SK-N-SH treated with all-trans-retinoic acid at 6 μM for 48 hours (cell line): ENCODE results near the gene ZBTB7A.

ENCODE experiments used
- ARNTL ChIP-seq: fragments of 450-650 bp; formaldehyde crosslinking; IDR thresholded peaks from 2 replicates; pipeline ENCODE4 v1.5.0; 2020; ENCODE audit warnings: low read depth, mild to moderate bottlenecking, moderate library complexity, borderline replicate concordance
- OSR1 ChIP-seq: fragments of 250-450 bp; sonication (Bioruptor Pico); IDR thresholded peaks from 2 replicates; pipeline ENCODE4 v1.8.0; 2022; ENCODE audit warnings: moderate library complexity, mild to moderate bottlenecking, inconsistent platforms
- PPARA ChIP-seq: fragments of 250-450 bp; sonication (Bioruptor Pico); IDR thresholded peaks from 2 replicates; pipeline ENCODE4 v1.5.0; 2020; ENCODE audit warnings: mild to moderate bottlenecking, borderline replicate concordance
- RARB ChIP-seq: fragments of 250-450 bp; sonication (Bioruptor Pico); IDR thresholded peaks from 2 replicates; pipeline ENCODE4 v1.8.0; 2021; ENCODE audit warnings: mild to moderate bottlenecking, moderate library complexity
- TCF4 ChIP-seq: fragments of 250-450 bp; sonication (Bioruptor Pico); IDR thresholded peaks from 2 replicates; pipeline ENCODE4 v1.8.0; 2021; ENCODE audit warnings: mild to moderate bottlenecking, moderate library complexity, borderline replicate concordance
- TOX ChIP-seq: fragments of 250-450 bp; sonication (Bioruptor Pico); IDR thresholded peaks from 2 replicates; pipeline ENCODE4 v1.8.0; 2021; ENCODE audit warnings: mild to moderate bottlenecking, moderate library complexity, borderline replicate concordance
- ZC3H10 ChIP-seq: fragments of 250-450 bp; sonication (Bioruptor Pico); IDR thresholded peaks from 2 replicates; pipeline ENCODE4 v1.5.1; 2021; ENCODE audit warnings: mild to moderate bottlenecking, moderate library complexity
- ZFP3 ChIP-seq: fragments of 250-450 bp; sonication (Bioruptor Pico); IDR thresholded peaks from 2 replicates; pipeline ENCODE4 v1.5.0; 2020; ENCODE audit warnings: mild to moderate bottlenecking, moderate library complexity
- ZFP30 ChIP-seq: fragments of 450-650 bp; formaldehyde crosslinking; IDR thresholded peaks from 2 replicates; pipeline ENCODE4 v1.5.0; 2022; ENCODE audit warnings: mild to moderate bottlenecking, moderate library complexity
- ZNF8 ChIP-seq: fragments of 450-650 bp; formaldehyde crosslinking; IDR thresholded peaks from 2 replicates; pipeline ENCODE4 v1.5.0; 2020; ENCODE audit warnings: mild to moderate bottlenecking, moderate library complexity
- TF ChIP-seq, protein P1 (sequence below): fragments of 250-450 bp; sonication (Bioruptor Pico); IDR thresholded peaks from 2 replicates; pipeline ENCODE4 v1.5.1; 2020; ENCODE audit warnings: low read depth, mild to moderate bottlenecking, moderate library complexity
- TF ChIP-seq, protein P2 (sequence below): fragments of 250-450 bp; sonication (Bioruptor Pico); IDR thresholded peaks from 2 replicates; pipeline ENCODE4 v1.5.0; 2020; ENCODE audit warnings: mild to moderate bottlenecking, moderate library complexity
- TF ChIP-seq, protein P3 (sequence below): fragments of 250-450 bp; sonication (Bioruptor Pico); IDR thresholded peaks from 2 replicates; pipeline ENCODE4 v1.8.0; 2020; ENCODE audit warnings: mild to moderate bottlenecking, moderate library complexity, borderline replicate concordance

DNA sequence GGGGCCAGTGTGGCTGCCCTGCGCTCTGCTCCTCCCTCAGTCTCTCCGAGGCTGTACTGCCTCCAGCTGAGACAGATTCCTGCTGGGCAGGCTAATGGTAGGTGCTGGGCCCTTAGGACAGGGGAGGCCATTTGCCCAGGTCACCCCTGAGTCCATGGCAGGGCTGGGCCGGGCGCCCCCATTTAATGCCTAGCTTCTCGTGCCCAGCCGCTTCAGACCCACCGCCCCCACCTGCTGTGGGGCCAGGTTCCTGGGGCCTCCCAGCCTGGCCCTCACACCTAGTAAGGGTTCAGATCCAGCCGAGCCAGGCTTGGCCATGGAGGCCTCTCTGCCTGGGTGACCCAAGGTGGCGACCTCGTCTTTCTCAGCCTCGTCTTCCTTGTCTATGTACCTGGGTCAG, 41.4 kb downstream of the ZBTB7A start:
- TF ChIP-seq ZFP30: no peak
- TF ChIP-seq TOX (CRISPR knock-in tag): no peak
- TF ChIP-seq, protein P1, sequence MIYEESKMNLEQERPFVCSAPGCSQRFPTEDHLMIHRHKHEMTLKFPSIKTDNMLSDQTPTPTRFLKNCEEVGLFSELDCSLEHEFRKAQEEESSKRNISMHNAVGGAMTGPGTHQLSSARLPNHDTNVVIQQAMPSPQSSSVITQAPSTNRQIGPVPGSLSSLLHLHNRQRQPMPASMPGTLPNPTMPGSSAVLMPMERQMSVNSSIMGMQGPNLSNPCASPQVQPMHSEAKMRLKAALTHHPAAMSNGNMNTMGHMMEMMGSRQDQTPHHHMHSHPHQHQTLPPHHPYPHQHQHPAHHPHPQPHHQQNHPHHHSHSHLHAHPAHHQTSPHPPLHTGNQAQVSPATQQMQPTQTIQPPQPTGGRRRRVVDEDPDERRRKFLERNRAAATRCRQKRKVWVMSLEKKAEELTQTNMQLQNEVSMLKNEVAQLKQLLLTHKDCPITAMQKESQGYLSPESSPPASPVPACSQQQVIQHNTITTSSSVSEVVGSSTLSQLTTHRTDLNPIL (CRISPR knock-in tag): no peak
- TF ChIP-seq PPARA (CRISPR knock-in tag): no peak
- TF ChIP-seq, protein P2, sequence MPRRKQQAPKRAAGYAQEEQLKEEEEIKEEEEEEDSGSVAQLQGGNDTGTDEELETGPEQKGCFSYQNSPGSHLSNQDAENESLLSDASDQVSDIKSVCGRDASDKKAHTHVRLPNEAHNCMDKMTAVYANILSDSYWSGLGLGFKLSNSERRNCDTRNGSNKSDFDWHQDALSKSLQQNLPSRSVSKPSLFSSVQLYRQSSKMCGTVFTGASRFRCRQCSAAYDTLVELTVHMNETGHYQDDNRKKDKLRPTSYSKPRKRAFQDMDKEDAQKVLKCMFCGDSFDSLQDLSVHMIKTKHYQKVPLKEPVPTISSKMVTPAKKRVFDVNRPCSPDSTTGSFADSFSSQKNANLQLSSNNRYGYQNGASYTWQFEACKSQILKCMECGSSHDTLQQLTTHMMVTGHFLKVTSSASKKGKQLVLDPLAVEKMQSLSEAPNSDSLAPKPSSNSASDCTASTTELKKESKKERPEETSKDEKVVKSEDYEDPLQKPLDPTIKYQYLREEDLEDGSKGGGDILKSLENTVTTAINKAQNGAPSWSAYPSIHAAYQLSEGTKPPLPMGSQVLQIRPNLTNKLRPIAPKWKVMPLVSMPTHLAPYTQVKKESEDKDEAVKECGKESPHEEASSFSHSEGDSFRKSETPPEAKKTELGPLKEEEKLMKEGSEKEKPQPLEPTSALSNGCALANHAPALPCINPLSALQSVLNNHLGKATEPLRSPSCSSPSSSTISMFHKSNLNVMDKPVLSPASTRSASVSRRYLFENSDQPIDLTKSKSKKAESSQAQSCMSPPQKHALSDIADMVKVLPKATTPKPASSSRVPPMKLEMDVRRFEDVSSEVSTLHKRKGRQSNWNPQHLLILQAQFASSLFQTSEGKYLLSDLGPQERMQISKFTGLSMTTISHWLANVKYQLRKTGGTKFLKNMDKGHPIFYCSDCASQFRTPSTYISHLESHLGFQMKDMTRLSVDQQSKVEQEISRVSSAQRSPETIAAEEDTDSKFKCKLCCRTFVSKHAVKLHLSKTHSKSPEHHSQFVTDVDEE (CRISPR knock-in tag): no peak
- no peak for TF ChIP-seq ZNF8
- TF ChIP-seq, protein P3, sequence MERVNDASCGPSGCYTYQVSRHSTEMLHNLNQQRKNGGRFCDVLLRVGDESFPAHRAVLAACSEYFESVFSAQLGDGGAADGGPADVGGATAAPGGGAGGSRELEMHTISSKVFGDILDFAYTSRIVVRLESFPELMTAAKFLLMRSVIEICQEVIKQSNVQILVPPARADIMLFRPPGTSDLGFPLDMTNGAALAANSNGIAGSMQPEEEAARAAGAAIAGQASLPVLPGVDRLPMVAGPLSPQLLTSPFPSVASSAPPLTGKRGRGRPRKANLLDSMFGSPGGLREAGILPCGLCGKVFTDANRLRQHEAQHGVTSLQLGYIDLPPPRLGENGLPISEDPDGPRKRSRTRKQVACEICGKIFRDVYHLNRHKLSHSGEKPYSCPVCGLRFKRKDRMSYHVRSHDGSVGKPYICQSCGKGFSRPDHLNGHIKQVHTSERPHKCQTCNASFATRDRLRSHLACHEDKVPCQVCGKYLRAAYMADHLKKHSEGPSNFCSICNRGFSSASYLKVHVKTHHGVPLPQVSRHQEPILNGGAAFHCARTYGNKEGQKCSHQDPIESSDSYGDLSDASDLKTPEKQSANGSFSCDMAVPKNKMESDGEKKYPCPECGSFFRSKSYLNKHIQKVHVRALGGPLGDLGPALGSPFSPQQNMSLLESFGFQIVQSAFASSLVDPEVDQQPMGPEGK (CRISPR knock-in tag): no peak
- no peak for TF ChIP-seq ZC3H10 (CRISPR knock-in tag)
- no peak for TF ChIP-seq OSR1 (CRISPR knock-in tag)
- TF ChIP-seq ZFP3: no peak
- no peak for TF ChIP-seq TCF4 (CRISPR knock-in tag)
- no peak for TF ChIP-seq ARNTL (CRISPR knock-in tag)
- TF ChIP-seq RARB (CRISPR knock-in tag): no peak
